Nephron progenitor cell (in vitro differentiated cells): Measurements from ENCODE around the gene OSBP2.

Source experiments
- DNase-seq: peaks from one replicate; pipeline ENCODE4 v3.0.0; 2021
- H3K27ac Mint-ChIP-seq: 2 replicates; pipeline ENCODE4 v1.8.0; 2021; ENCODE audit warnings: mild to moderate bottlenecking, moderate library complexity, mixed read lengths
- H3K27me3 Mint-ChIP-seq: 2 replicates; pipeline ENCODE4 v1.8.0; 2021; ENCODE audit warnings: mild to moderate bottlenecking, low read depth, mixed read lengths; ENCODE audit not compliant: poor library complexity
- H3K36me3 Mint-ChIP-seq: 2 replicates; pipeline ENCODE4 v1.8.0; 2021; ENCODE audit warnings: low read depth, mixed read lengths
- H3K4me1 Mint-ChIP-seq: 2 replicates; pipeline ENCODE4 v1.8.0; 2021; ENCODE audit warnings: mixed read lengths
- H3K4me3 Mint-ChIP-seq: 2 replicates; pipeline ENCODE4 v1.8.0; 2021; ENCODE audit warnings: mild to moderate bottlenecking, moderate library complexity, mixed read lengths
- H3K9me3 Mint-ChIP-seq: 2 replicates; pipeline ENCODE4 v1.8.0; 2021; ENCODE audit warnings: mild to moderate bottlenecking, moderate library complexity, mixed read lengths
- CTCF ChIP-seq: fragments of 200-600 bp; sonication (generic); IDR thresholded peaks from 2 replicates; pipeline ENCODE4 v1.5.0; 2021; ENCODE audit warnings: antibody characterized with exemption

The OSBP2 gene

DNA sequence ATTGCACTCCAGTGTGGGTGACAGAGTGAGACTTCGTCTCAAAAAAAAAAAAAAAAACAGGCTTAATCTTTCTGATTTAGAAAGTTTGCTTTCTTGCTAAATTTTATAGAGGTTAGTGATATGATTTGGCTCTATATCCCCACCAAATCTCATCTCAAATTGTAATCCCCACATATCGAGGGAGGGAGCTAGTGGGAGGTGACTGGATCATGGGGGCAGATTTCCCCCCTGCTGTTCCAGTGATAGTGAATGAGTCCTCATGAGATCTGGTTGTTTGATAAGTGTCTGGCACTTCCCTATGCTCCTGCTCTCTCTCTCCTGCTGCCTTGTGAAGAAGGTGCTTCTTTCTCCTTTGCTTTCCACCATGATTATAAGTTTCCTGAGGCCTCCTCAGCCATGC lies 90.9 kb downstream of the OSBP2 start:
- no peaks in the 10 kb centered on the region for H3K4me1 Mint-ChIP-seq
- TF ChIP-seq CTCF, result no peak
- H3K27ac Mint-ChIP-seq, result no peak overlapping the region
- no peaks in the 10 kb centered on the region for H3K36me3 Mint-ChIP-seq
- H3K4me3 Mint-ChIP-seq, result no peak overlapping the region
- no peaks in the 10 kb centered on the region for H3K9me3 Mint-ChIP-seq
- peaks cover 17% of the 10 kb centered on the region for H3K27me3 Mint-ChIP-seq
- no peak for DNase-seq

- TF ChIP-seq CTCF, result no peak
- H3K9me3 Mint-ChIP-seq, result peaks cover 6% of the 10 kb centered on the region
- H3K4me3 Mint-ChIP-seq, result no peak overlapping the region
- DNase-seq, result no peak
- no peak overlapping the region for H3K27ac Mint-ChIP-seq
- H3K36me3 Mint-ChIP-seq, result no peaks in the 10 kb centered on the region
- H3K4me1 Mint-ChIP-seq, result no peaks in the 10 kb centered on the region
- H3K27me3 Mint-ChIP-seq, result peaks cover 22% of the 10 kb centered on the region
These were observed 95.7 kb downstream of the OSBP2 start for GRCh38 chr22:30790366-30790765.

DNA sequence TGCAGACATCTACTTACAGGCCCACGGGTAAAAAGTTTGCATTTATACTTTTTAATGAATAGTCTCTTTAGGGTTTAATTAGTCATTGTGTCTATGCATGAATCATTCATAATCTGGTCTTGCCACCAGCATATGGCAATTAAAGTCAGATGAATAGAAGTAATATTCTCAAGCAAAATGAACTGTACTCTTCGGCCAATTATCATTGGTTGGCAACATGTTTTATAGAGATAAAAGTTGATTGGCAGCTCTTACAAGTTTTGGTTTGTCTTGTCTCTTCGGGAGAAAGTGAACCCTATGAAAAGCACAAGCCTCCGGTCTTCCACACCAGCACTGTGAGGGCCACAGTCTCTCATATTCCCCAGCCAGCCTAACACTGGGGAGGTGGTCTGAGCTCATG lies 97.8 kb downstream of the OSBP2 start:
- H3K4me3 Mint-ChIP-seq, result no peak overlapping the region
- TF ChIP-seq CTCF, result no peak

GRCh38 chr22:30795118-30795517 lies 100.4 kb downstream of the OSBP2 start:
- no peak for DNase-seq
- H3K9me3 Mint-ChIP-seq, result peaks cover 13% of the 10 kb centered on the region
- peaks cover 32% of the 10 kb centered on the region for H3K27me3 Mint-ChIP-seq
- no peak overlapping the region for H3K27ac Mint-ChIP-seq
- H3K4me1 Mint-ChIP-seq, result no peaks in the 10 kb centered on the region
- H3K36me3 Mint-ChIP-seq, result no peaks in the 10 kb centered on the region
- TF ChIP-seq CTCF, result no peak
- H3K4me3 Mint-ChIP-seq, result no peak overlapping the region

More for the DNA sequence above, 97.8 kb downstream of the OSBP2 start:
- peaks cover 21% of the 10 kb centered on the region for H3K27me3 Mint-ChIP-seq
- no peak for DNase-seq
- H3K27ac Mint-ChIP-seq, result no peak overlapping the region
- H3K4me1 Mint-ChIP-seq, result no peaks in the 10 kb centered on the region
- peaks cover 13% of the 10 kb centered on the region for H3K9me3 Mint-ChIP-seq
- H3K36me3 Mint-ChIP-seq, result no peaks in the 10 kb centered on the region

DNA sequence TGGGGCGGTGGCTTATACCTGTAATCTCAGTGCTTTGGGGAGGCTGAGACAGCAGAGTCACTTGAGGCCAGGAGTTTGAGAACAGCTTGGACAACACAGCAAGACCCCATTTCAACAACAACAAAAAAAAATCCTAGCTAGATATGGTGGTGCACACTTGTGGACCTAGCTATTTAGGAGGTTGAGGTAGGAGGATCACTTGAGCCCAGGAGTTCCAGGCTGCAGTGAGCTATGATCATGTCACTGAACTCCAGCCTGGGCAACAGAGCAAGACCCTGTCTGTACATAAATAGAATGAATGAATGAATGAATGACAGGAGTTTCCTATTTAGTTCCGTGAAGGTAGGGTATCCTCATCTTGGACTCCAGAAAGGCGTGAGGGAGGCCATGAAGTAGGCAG lies 107.0 kb downstream of the OSBP2 start:
- H3K9me3 Mint-ChIP-seq, result no peaks in the 10 kb centered on the region
- peaks cover 84% of the 10 kb centered on the region for H3K27me3 Mint-ChIP-seq
- peaks cover 4% of the 10 kb centered on the region for H3K4me1 Mint-ChIP-seq
- DNase-seq, result no peak
- no peak overlapping the region for H3K27ac Mint-ChIP-seq
- no peaks in the 10 kb centered on the region for H3K36me3 Mint-ChIP-seq
- TF ChIP-seq CTCF, result no peak
- H3K4me3 Mint-ChIP-seq, result no peak overlapping the region

- peak; percentile 94 for DNase-seq
- H3K27me3 Mint-ChIP-seq, result peaks cover 92% of the 10 kb centered on the region
- no peaks in the 10 kb centered on the region for H3K36me3 Mint-ChIP-seq
- peak; percentile 17 for TF ChIP-seq CTCF
- peaks cover 4% of the 10 kb centered on the region for H3K4me1 Mint-ChIP-seq
- H3K9me3 Mint-ChIP-seq, result no peaks in the 10 kb centered on the region
- H3K4me3 Mint-ChIP-seq, result no peak overlapping the region
- H3K27ac Mint-ChIP-seq, result no peak overlapping the region
These were observed 107.8 kb downstream of the OSBP2 start for GRCh38 chr22:30802202-30803166.
